Measurements from ENCODE around the gene CSF1R.
"Not testable (repeated sequence)": the region's sequence is repeated elsewhere in the genome, so short reads cannot be mapped to it uniquely, and the experiment has no call there.

CSF1R gene

GRCh38 chr5:150053713-150054392 lies 32.5 kb downstream of the CSF1R start:
- no peak for DNase-seq

DNA sequence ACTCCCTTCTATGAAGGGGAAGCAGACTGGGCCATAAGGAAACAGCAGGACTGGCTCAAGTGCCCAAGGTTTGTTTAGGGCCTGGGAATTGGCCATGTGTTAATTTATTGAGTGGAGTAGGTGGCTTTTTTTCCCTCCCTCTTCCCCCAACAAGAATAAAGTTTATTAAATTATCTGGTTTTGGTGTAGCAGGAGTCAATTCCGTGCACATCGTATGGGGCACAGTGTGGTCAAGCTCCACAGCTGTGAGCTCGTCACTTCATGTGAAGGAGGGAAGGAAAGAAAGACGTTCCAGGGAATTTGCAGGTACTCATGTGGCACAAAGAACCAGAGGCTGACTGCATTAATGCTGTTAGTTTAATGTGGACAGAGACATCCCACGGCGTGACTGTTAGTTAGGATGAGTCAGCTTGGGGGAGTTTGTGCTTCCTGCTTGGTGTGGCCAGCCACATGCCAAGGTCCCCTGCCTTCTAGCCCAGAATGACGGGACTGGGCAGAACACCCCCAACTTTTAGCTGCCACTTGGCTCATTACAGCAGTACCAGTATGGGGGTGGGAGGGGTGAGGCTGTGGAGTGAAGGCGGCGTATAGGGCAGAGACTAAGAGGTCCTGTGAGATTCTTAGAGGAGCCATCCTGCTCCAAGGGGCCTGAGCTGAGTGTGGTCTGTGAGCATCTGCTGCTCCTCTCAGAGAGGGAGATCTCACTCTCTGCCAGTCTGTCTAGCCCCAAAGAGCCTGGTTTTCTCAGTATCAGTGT lies 33.2 kb downstream of the CSF1R start:
- DNase-seq = peak; percentile 69

DNA sequence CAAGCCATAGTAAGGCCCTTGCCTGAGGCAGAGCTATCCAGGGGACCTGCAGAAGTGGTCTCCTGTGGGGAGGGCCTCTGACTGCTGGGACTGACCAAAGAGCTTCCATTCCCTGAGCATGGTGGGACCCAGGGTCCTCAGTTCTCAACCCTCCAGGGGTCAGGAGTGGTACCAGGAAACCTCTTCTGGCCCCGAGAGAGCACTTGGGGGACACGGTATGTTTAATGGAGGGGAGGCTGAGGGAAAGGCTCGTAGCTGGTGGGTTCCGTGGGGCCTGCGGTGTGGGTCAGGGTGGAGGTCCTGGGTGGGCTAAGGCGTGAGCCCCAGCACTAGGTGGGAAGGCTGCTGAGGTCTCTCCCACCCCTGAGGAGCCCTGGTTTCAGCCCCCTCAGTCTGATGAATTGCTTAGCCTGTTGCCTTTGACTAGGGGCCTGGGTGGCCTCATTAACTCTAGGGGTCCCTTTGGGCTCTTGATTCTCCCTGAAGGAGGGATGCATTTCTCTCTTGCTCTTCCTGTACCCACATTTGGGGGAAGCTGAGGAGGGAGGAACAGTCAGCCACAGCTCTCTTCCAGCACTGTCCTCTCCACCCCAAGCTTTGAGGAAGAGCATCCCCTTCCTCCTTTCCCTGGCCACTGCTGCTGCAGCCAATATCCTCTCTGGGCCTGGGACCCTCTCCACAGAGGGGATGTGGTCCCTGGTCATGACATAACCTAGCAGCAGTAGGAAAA lies 34.0 kb downstream of the CSF1R start:
- DNase-seq = no peak

DNA sequence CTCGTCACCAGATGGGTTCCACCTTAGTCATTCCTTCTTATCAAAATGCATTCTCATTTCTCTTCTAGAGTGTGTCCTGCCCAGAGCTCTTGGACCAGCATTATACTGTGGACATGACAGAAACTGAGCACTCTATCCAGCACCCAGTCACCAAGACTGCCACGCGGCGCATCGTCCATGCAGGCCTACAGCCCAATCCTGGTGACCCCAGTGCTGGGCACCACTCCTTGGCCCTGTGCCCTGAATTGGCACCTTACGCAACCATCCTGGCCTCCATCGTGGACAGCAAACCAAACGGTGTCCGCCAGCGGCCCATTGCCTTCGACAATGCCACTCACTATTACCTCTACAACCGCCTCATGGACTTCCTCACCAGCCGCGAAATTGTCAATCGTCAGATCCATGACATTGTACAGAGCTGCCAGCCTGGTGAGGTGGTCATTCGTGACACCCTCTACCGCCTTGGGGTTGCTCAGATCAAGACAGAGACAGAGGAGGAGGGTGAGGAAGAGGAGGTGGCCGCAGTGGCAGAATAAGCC lies 34.6 kb downstream of the CSF1R start:
- DNase-seq = no peak

DNA sequence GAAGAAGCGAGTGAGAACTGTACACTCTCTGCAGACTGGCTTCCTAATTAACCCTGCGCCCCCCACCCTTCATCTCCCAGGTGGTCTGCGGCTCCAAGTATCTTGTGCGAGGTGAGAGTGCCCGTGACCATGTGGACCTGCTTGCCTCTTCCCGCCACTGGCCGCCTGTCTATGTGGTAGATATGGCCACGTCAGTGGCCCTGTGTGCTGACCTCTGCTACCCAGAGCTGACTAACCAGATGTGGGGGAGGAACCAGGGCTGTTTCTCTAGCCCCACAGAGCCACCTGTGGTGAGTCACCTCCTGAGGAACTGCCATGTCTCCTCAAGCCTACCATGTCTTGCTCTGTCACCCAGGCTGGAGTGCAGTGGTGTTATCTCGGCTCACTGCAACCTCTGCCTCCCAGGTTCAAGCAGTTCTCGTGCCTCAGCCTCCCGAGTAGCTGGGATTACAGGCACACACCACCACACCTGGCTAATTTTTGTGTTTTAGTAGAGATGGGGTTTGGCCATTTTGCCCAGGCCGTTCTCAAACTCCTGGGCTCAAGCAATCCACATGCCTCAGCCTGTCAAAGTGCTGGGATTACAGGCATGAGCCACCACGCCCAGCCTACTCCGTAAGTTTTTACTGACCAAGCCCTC lies 36.1 kb downstream of the CSF1R start:
- not testable (repeated sequence) for DNase-seq

GRCh38 chr5:150046031-150046430 lies 40.3 kb downstream of the CSF1R start:
- DNase-seq = peak; percentile 79

- DNase-seq = peak; percentile 77
Measured at GRCh38 chr5:150045549-150045948, 40.8 kb downstream of the CSF1R start.

- no peak for DNase-seq
Measured at GRCh38 chr5:150044712-150045111, 41.6 kb downstream of the CSF1R start.

- DNase-seq = peak; percentile 50
Measured at GRCh38 chr5:150044329-150044681, 42.0 kb downstream of the CSF1R start.

- peak; percentile 59 for DNase-seq
Measured at GRCh38 chr5:150043657-150044328, 42.6 kb downstream of the CSF1R start.

GRCh38 chr5:150042459-150042858 lies 43.9 kb downstream of the CSF1R start:
- DNase-seq = no peak

GRCh38 chr5:150038547-150038946 lies 47.8 kb downstream of the CSF1R start:
- no peak for DNase-seq

- DNase-seq = no peak
Measured at GRCh38 chr5:150036513-150036912, 49.8 kb downstream of the CSF1R start.

- no peak for DNase-seq
Measured at GRCh38 chr5:150035139-150035895, 51.0 kb downstream of the CSF1R start.

DNA sequence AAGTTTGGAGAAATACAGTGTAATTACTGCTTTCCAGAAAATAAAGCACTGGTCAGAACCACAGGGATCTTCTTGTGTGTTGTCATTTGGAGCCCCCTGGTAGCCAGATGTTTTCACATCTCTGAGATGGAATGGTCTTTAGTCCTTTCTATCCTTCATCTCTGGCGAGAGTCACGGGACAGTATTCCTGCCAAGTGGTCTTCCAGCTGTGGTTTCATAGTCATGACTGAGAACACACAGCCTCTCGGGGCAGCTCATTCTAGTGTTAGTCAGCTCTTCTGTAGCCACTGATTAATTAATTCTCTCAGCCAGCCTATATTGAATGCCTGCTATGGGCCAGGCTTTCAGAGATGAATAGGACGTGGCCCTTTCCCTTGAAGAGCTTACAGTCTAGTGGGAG lies 51.7 kb downstream of the CSF1R start:
- no peak for DNase-seq

DNA sequence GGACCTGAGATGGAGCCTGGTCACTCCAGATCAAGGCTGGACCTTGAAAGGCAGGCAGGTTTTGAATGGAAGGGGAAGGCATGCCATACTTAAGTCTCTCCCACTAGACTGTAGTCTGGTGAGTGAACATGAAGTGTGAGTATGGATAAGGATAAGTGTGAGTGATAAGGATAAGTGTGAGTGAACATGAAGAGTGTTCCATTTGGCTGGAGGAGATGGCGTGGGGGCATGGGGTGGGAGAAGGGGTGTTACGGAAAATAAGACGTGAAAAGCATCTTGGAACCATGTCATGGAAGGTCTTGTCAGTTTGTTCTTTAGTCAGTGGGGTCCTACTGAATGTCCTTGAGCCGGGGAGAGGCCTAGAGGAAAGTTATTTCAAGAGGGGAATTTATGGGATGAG lies 53.0 kb downstream of the CSF1R start:
- no peak for DNase-seq

DNA sequence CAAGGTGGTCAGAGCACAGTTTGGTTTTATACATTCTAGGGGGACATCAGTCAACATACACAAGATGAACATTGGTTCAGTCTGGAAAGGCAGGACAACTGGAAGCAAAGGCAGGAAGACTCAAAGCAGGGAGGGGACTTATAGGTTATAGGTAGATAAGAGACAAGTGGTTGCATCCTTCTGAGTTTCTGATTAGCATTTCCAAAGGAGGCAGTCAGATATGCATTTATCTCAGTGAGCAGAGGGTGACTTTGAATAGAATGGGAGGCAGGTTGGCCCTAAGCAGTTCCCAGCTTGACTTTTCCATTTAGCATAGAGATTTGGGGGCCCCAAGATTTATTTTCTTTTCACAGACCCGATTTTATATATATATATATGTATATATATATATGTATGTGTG lies 58.3 kb downstream of the CSF1R start:
- DNase-seq = peak; percentile 28

GRCh38 chr5:150026682-150027172 lies 59.6 kb downstream of the CSF1R start:
- DNase-seq = peak; percentile 96

GRCh38 chr5:150024346-150024984 lies 61.9 kb downstream of the CSF1R start:
- peak; percentile 77 for DNase-seq

DNA sequence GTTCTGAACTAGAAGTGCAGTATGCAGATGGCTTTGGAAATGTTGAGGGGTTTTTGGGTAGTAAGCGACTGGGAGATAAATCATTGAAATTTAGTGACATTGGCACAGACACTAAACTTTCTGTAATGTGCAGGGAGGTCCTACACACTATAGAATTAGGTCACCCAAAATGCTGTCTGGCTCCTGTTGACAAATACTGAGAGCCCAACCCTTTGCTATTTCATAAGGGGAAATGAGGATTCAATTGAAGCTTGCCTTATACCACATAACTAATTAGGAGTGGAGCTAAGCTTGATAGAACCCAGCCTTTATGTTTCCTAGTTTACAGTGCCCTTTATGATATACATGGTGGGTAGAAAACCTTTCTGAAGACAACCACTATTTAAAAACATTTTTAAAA lies 63.2 kb downstream of the CSF1R start:
- no peak for DNase-seq

DNA sequence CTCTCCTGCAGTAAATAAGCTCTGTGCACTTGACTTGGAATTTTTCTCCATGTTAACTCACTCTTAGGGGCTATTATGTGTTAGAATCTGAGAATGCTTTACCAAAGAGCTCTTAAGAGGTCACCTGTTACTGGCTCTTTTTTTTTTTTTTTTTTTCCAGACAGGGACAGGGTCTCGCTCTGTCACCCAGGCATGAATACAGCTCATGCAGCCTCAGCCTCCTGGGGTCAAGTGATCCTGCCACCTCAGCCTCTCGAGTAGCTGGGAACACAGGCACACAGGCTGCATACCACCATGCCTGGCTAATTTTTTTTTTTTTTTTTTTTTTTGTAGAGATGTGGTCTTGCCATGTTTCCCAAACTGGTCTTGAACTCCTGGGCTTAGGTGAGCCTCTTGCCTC lies 63.7 kb downstream of the CSF1R start:
- no peak for DNase-seq

Data from hematopoietic multipotent progenitor cell treated with erythropoietin and hydrocortisone succinate and interleukin-3 and kit ligand, for 6 days (in vitro differentiated cells).